ENCODE results near the gene DLL3. TPM values are rescaled to one million over a fixed set of nuclear protein-coding genes. Genes with fewer than 3 reads are reported as not detected.

The DLL3 gene
- total and polyA plus RNA-seq, 2 experiments from 2014 or later: 9.8 to 15.6 TPM

Other genes starting within 250 kb of the DLL3 start
- gene IFNL2, start 230.6 kb upstream of the DLL3 start, total RNA-seq (2014; rRNA removed; shearing (Covaris generic)): not detected in 2 replicates
- gene IFNL2, start 230.6 kb upstream of the DLL3 start, polyA plus RNA-seq (2016; fragmentation: Nextera tagmentation; extraction: Ambion mirVana): not detected in 2 replicates
- not detected in 2 replicates for gene IFNL1, start 202.5 kb upstream of the DLL3 start, total RNA-seq (2014; rRNA removed; shearing (Covaris generic))
- gene IFNL1, start 202.5 kb upstream of the DLL3 start, polyA plus RNA-seq (2016; fragmentation: Nextera tagmentation; extraction: Ambion mirVana): not detected in 2 replicates
- gene LRFN1, start 178.1 kb upstream of the DLL3 start, total RNA-seq (2014; rRNA removed; shearing (Covaris generic)): 8.1 and 10.0 TPM in 2 replicates
- 3.2 and 4.1 TPM in 2 replicates for gene LRFN1, start 178.1 kb upstream of the DLL3 start, polyA plus RNA-seq (2016; fragmentation: Nextera tagmentation; extraction: Ambion mirVana)
- not detected in 2 replicates for gene GMFG, start 162.9 kb upstream of the DLL3 start, total RNA-seq (2014; rRNA removed; shearing (Covaris generic))
- gene GMFG, start 162.9 kb upstream of the DLL3 start, polyA plus RNA-seq (2016; fragmentation: Nextera tagmentation; extraction: Ambion mirVana): 1.0 and 1.3 TPM in 2 replicates
- 124 and 172 TPM in 2 replicates for gene SAMD4B, start 156.5 kb upstream of the DLL3 start, total RNA-seq (2014; rRNA removed; shearing (Covaris generic))
- gene SAMD4B, start 156.5 kb upstream of the DLL3 start, polyA plus RNA-seq (2016; fragmentation: Nextera tagmentation; extraction: Ambion mirVana): 104 and 107 TPM in 2 replicates
- 24.6 and 47.3 TPM in 2 replicates for gene PAF1, start 107.8 kb upstream of the DLL3 start, total RNA-seq (2014; rRNA removed; shearing (Covaris generic))
- gene PAF1, start 107.8 kb upstream of the DLL3 start, polyA plus RNA-seq (2016; fragmentation: Nextera tagmentation; extraction: Ambion mirVana): 21.3 and 22.1 TPM in 2 replicates
- 62.0 and 63.0 TPM in 2 replicates for gene MED29, start 107.6 kb upstream of the DLL3 start, total RNA-seq (2014; rRNA removed; shearing (Covaris generic))
- 26.1 and 27.5 TPM in 2 replicates for gene MED29, start 107.6 kb upstream of the DLL3 start, polyA plus RNA-seq (2016; fragmentation: Nextera tagmentation; extraction: Ambion mirVana)
- gene ZFP36, start 92.1 kb upstream of the DLL3 start, total RNA-seq (2014; rRNA removed; shearing (Covaris generic)): 9.5 and 10.6 TPM in 2 replicates
- gene ZFP36, start 92.1 kb upstream of the DLL3 start, polyA plus RNA-seq (2016; fragmentation: Nextera tagmentation; extraction: Ambion mirVana): 27.5 and 27.7 TPM in 2 replicates
- 35.2 and 41.3 TPM in 2 replicates for gene PLEKHG2, start 86.3 kb upstream of the DLL3 start, total RNA-seq (2014; rRNA removed; shearing (Covaris generic))
- gene PLEKHG2, start 86.3 kb upstream of the DLL3 start, polyA plus RNA-seq (2016; fragmentation: Nextera tagmentation; extraction: Ambion mirVana): 15.5 and 16.2 TPM in 2 replicates
- 106 and 207 TPM in 2 replicates for gene RPS16, start 63.0 kb upstream of the DLL3 start, total RNA-seq (2014; rRNA removed; shearing (Covaris generic))
- gene RPS16, start 63.0 kb upstream of the DLL3 start, polyA plus RNA-seq (2016; fragmentation: Nextera tagmentation; extraction: Ambion mirVana): 1,901 and 2,135 TPM in 2 replicates
- gene SUPT5H, start 53.4 kb upstream of the DLL3 start, total RNA-seq (2014; rRNA removed; shearing (Covaris generic)): 75.0 and 108 TPM in 2 replicates
- 144 and 150 TPM in 2 replicates for gene SUPT5H, start 53.4 kb upstream of the DLL3 start, polyA plus RNA-seq (2016; fragmentation: Nextera tagmentation; extraction: Ambion mirVana)
- 119 and 120 TPM in 2 replicates for gene TIMM50, start 18.1 kb upstream of the DLL3 start, total RNA-seq (2014; rRNA removed; shearing (Covaris generic))
- 139 and 145 TPM in 2 replicates for gene TIMM50, start 18.1 kb upstream of the DLL3 start, polyA plus RNA-seq (2016; fragmentation: Nextera tagmentation; extraction: Ambion mirVana)
- gene SELENOV, start 16.2 kb downstream of the DLL3 start, total RNA-seq (2014; rRNA removed; shearing (Covaris generic)): 8.7 and 13.8 TPM in 2 replicates
- 8.0 and 12.4 TPM in 2 replicates for gene SELENOV, start 16.2 kb downstream of the DLL3 start, polyA plus RNA-seq (2016; fragmentation: Nextera tagmentation; extraction: Ambion mirVana)
- gene EID2B, start 33.9 kb downstream of the DLL3 start, total RNA-seq (2014; rRNA removed; shearing (Covaris generic)): 2.5 and 4.7 TPM in 2 replicates
- 4.1 and 4.6 TPM in 2 replicates for gene EID2B, start 33.9 kb downstream of the DLL3 start, polyA plus RNA-seq (2016; fragmentation: Nextera tagmentation; extraction: Ambion mirVana)
- gene EID2, start 41.2 kb downstream of the DLL3 start, total RNA-seq (2014; rRNA removed; shearing (Covaris generic)): 22.8 and 25.2 TPM in 2 replicates
- gene EID2, start 41.2 kb downstream of the DLL3 start, polyA plus RNA-seq (2016; fragmentation: Nextera tagmentation; extraction: Ambion mirVana): 24.4 and 24.6 TPM in 2 replicates
- not detected in 2 replicates for gene LGALS13, start 103.6 kb downstream of the DLL3 start, total RNA-seq (2014; rRNA removed; shearing (Covaris generic))
- not detected in 2 replicates for gene LGALS13, start 103.6 kb downstream of the DLL3 start, polyA plus RNA-seq (2016; fragmentation: Nextera tagmentation; extraction: Ambion mirVana)
- not detected in 2 replicates for gene LGALS16, start 157.0 kb downstream of the DLL3 start, total RNA-seq (2014; rRNA removed; shearing (Covaris generic))
- not detected in 2 replicates for gene LGALS16, start 157.0 kb downstream of the DLL3 start, polyA plus RNA-seq (2016; fragmentation: Nextera tagmentation; extraction: Ambion mirVana)
- gene LGALS14, start 205.5 kb downstream of the DLL3 start, total RNA-seq (2014; rRNA removed; shearing (Covaris generic)): not detected in 2 replicates
- gene LGALS14, start 205.5 kb downstream of the DLL3 start, polyA plus RNA-seq (2016; fragmentation: Nextera tagmentation; extraction: Ambion mirVana): not detected in 2 replicates
- not detected in 2 replicates for gene CLC, start 239.1 kb downstream of the DLL3 start, total RNA-seq (2014; rRNA removed; shearing (Covaris generic))
- 0.63 TPM in 1 of 2 replicates, not detected in the other for gene CLC, start 239.1 kb downstream of the DLL3 start, polyA plus RNA-seq (2016; fragmentation: Nextera tagmentation; extraction: Ambion mirVana)